ENCODE data around the gene AUTS2.

DNA sequence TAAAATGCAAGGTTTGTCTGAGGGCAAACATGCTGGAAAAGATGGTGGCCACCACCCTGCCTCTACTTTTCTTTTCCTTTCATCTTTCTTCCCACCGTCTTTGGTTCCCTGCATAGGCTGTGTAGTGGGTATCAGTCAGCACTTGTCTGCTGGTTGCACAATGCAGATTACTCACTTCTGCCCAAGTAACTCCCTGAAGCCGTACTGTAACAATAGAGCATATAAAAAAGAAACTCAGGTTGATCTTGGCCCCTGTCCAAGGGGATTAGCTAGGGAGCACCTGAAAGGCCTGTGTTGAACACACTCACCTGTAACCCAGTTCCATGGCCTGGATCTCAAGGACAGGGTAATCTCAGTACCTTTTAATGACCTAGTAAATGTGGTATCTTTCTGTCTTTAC, 1000.7 kb downstream of the AUTS2 start:
- TF ChIP-seq POLR2AphosphoS5 (IDR thresholded peaks at IDR 0.05; ENCODE audit: low read depth, low read length) (no peak), TAF1 (IDR thresholded peaks at IDR 0.05; ENCODE audit: low read depth, low read length) (no peak), POLR2A (IDR thresholded peaks at IDR 0.05; ENCODE audit: low read depth, low read length) (no peak)

Measured in GM12891 (cell line).